ENCODE results near the gene IL17RD. TPM values are rescaled to one million over a fixed set of nuclear protein-coding genes. Genes with fewer than 3 reads are reported as not detected.

Gene IL17RD
- polyA plus RNA-seq, 2 of the 4 experiments (the other 2 are of a cell fraction) = 0.89 to 1.4 TPM

DNA sequence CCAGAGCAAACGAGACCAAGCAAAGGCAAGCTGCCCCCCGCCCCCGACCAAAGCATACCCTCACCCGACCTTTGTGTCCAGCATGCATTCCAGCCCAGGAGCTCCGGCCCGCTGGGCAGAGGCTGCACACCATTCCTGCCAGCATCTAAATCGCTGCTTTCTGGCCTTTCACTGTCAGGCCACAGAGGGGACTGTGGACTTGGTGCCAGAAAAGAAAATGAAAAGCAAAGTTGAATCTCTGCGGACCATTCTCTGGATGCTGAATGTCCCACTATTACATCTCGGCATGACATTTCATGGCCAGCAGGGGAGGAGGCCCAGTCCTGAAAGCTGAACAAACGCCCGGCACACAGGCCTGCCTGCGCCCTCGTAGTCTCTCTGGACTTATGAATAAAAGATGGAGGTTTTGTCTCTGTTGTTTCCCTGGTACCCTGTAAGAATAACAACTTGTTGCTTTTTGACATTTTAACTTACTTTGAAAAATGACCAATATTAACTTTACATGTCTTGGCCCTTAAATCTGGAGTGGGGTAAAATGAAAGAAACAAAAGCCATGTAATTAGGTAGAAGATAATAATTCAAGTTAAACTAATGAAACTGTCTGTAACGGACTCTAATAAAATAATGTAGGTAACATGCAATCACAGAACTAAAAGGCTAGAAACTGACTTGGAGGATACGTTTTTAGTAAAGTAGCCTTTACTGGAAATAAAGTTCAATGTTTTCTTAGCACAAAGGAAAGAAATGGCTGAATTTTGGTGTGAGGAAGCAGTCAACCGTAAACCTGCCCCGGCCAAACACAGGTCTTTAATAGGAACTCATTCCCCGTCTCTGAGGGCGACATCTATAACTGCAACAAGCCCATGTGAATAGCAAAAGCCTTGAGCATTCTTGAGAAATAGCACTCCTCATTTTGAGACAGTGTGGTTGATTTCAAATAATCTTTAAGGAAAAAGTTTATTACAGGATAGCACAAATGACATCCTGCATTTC is 12.7 kb downstream of the IL17RD start:
- POLR2A ChIA-PET = no interaction called here
- ATAC-seq (no peak), DNase-seq (ENCODE audit: low read depth in 1 of 2, low spot score in 1 of 2) (no peak), FAIRE-seq (no peak)
- TF ChIP-seq JUNB (IDR thresholded peaks at IDR 0.05) = no peak
- TF ChIP-seq SMC3 (IDR thresholded peaks at IDR 0.05) = no peak
- no peak for TF ChIP-seq NR3C1 (IDR thresholded peaks at IDR 0.05)
- no peak for TF ChIP-seq USF2 (IDR thresholded peaks at IDR 0.05)
- TF ChIP-seq ELK1 (IDR thresholded peaks at IDR 0.05; ENCODE audit: low read depth, low read length) = no peak
- TF ChIP-seq ESRRA (IDR thresholded peaks at IDR 0.05; ENCODE audit: borderline replicate concordance, low read length) = no peak
- no peak overlapping the region for H3K27ac ChIP-seq
- no peaks in the 10 kb centered on the region for H3K9me3 ChIP-seq
- CTCF ChIA-PET = no interaction called here
- 85% methylated on average over 19 of the region's 19 CpGs for WGBS (ENCODE audit: missing lambda C conversion rate)
- no peak overlapping the region for H3K4me2 ChIP-seq
- H3K4me3 ChIP-seq = no peak overlapping the region
- no peaks in the 10 kb centered on the region for H3K4me1 ChIP-seq

DNA sequence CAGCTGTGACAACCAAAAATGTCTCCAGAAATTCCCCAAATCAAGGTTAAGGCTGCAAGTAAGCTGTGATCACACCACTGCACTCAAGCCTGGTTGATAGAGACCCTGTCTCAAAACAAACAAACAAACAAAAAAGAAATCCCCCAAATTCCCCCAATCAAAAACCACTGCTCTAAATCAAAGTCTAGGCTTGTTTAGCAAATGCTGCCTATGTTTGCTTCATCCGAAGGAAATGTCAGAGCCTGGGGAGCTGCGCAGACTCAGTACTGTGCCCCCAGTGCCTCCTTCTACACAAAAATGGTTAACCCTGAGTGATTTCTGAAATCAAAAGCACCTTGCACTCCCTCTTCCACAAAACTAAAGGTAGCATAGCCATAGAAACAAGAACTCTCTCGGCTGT is 13.4 kb downstream of the IL17RD start:
- WGBS (ENCODE audit: missing lambda C conversion rate) = 98% methylated on average over 3 of the region's 3 CpGs
- no peak for FAIRE-seq
- Histone ChIP-seq H3K27ac (no peak overlapping the region), H3K9me3 (no peaks in the 10 kb centered on the region), H3K4me3 (no peak overlapping the region), H3K4me1 (no peaks in the 10 kb centered on the region), H3K4me2 (no peak overlapping the region)
- ChIA-PET CTCF (no interaction called here), POLR2A (no interaction called here)
- no peak for DNase-seq (ENCODE audit: low read depth in 1 of 2, low spot score in 1 of 2)
- no peak for TF ChIP-seq MAZ (IDR thresholded peaks at IDR 0.05; ENCODE audit: borderline replicate concordance, low read depth, low read length)
- TF ChIP-seq RCOR1 (IDR thresholded peaks at IDR 0.05; ENCODE audit: low read depth, low read length) = no peak
- no peak for ATAC-seq

DNA sequence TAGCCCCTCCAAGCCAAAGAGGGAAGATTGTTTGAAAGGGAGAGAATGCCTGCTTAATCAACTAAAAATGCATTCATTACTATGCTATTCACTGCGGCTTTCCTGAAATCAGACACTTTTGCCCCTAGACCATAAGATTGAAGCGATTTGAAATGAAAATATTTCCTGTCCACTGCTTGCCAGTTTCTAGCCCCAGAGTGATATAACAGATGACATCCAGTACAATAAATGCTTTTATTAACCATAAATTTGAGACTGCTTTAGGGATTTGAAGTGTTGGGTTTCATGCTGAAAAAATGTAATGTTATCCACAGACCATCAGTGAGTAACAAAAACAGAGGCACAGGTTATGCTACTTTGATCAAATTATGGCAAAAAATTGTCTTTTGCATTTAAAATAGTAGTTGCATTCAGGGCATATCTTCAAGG is 14.1 kb downstream of the IL17RD start:
- DNase-seq (ENCODE audit: low read depth in 1 of 2, low spot score in 1 of 2) (no peak), FAIRE-seq (no peak), ATAC-seq (no peak)
- no peaks in the 10 kb centered on the region for H3K4me1 ChIP-seq
- CTCF ChIA-PET = no interaction called here
- no peaks in the 10 kb centered on the region for H3K9me3 ChIP-seq
- H3K27ac ChIP-seq = no peak overlapping the region
- POLR2A ChIA-PET = no interaction called here
- no peak overlapping the region for H3K4me2 ChIP-seq
- H3K4me3 ChIP-seq = no peak overlapping the region
- TF ChIP-seq RFX5 (IDR thresholded peaks at IDR 0.05) = no peak
- no peak for TF ChIP-seq EP300 (IDR thresholded peaks at IDR 0.05)
- no peak for TF ChIP-seq CBX8 (IDR thresholded peaks at IDR 0.05)
- no peak for TF ChIP-seq MAFK (IDR thresholded peaks at IDR 0.05; ENCODE audit: partially characterized antibody)
- TF ChIP-seq MYC (IDR thresholded peaks at IDR 0.05; ENCODE audit: borderline replicate concordance, low read length) = no peak
- no peak for TF ChIP-seq CBX2 (IDR thresholded peaks at IDR 0.05; ENCODE audit: borderline replicate concordance, low read depth)
- TF ChIP-seq TFCP2L1 (CRISPR knock-in tag; IDR thresholded peaks at IDR 0.05) = no peak
- TF ChIP-seq KDM5A (IDR thresholded peaks at IDR 0.05) = no peak
- no peak for TF ChIP-seq ZFP36 (IDR thresholded peaks at IDR 0.05; ENCODE audit: borderline replicate concordance, partially characterized antibody)
- TF ChIP-seq RAD21 (conservative IDR thresholded peaks at IDR 0.05 in 1 of 2, IDR thresholded peaks at IDR 0.05 in 1 of 2) = no peak
- TF ChIP-seq REST (IDR thresholded peaks at IDR 0.05) = no peak
- 81% methylated on average over 2 of the region's 2 CpGs for WGBS (ENCODE audit: missing lambda C conversion rate)
